HEK293T (cell line): ENCODE results near the gene PRB2.

Experiments used
- FOXM1 ChIP-seq: fragments of 450-650 bp; IDR thresholded peaks from 2 replicates; pipeline ENCODE4 v1.6.1; 2017; ENCODE audit warnings: mild to moderate bottlenecking, borderline replicate concordance
- HDGF ChIP-seq: fragments of 450-650 bp; IDR thresholded peaks from 2 replicates; pipeline ENCODE4 v1.6.1; 2017; ENCODE audit warnings: antibody characterized with exemption, borderline replicate concordance

- no peak for TF ChIP-seq HDGF
- TF ChIP-seq FOXM1: no peak
Measured at GRCh38 chr12:11431486-11431885, 36.1 kb upstream of the PRB2 start.
